Suppressor macrophage treated with lipopolysaccharide for 1 hour (primary cell): ENCODE data around the gene PRR5L.

ENCODE experiments used
- DNase-seq, 3 donors: peaks; one replicate each; pipeline ENCODE4 v3.0.0-alpha.2; 2020 to 2022

Gene PRR5L

GRCh38 chr11:36405585-36406367 is 109.7 kb downstream of the PRR5L start:
- DNase-seq: no peak

GRCh38 chr11:36407356-36407755 is 111.3 kb downstream of the PRR5L start:
- DNase-seq: peak; percentile 32 to 51 (median 51)

GRCh38 chr11:36408498-36409136 is 112.5 kb downstream of the PRR5L start:
- DNase-seq: no peak

GRCh38 chr11:36409152-36409816 is 113.2 kb downstream of the PRR5L start:
- peak in 2 of 3 donors; percentile 27 to 62 for DNase-seq

GRCh38 chr11:36411202-36411640 is 115.1 kb downstream of the PRR5L start:
- DNase-seq: peak; percentile 93 to 97 (median 96)

- DNase-seq: no peak
Observed at GRCh38 chr11:36412781-36413383, 116.8 kb downstream of the PRR5L start.

GRCh38 chr11:36417154-36417553 is 121.1 kb downstream of the PRR5L start:
- DNase-seq: no peak

GRCh38 chr11:36419791-36420424 is 123.8 kb downstream of the PRR5L start:
- DNase-seq: no peak

GRCh38 chr11:36421546-36422155 is 125.6 kb downstream of the PRR5L start:
- DNase-seq: no peak

GRCh38 chr11:36425561-36426081 is 129.5 kb downstream of the PRR5L start:
- DNase-seq: peak; percentile 44 to 57 (median 47)

GRCh38 chr11:36426226-36426848 is 130.2 kb downstream of the PRR5L start:
- no peak for DNase-seq

- DNase-seq: peak in 1 of 3 donors; percentile 20
Observed at GRCh38 chr11:36427079-36427478, 131.0 kb downstream of the PRR5L start.

- DNase-seq: no peak
Observed at GRCh38 chr11:36427876-36428275, 131.8 kb downstream of the PRR5L start.

GRCh38 chr11:36431429-36432092 is 135.5 kb downstream of the PRR5L start:
- DNase-seq: peak; percentile 53 to 78 (median 72)

GRCh38 chr11:36432093-36432469 is 136.0 kb downstream of the PRR5L start:
- no peak for DNase-seq

- no peak for DNase-seq
Observed at GRCh38 chr11:36432738-36433137, 136.7 kb downstream of the PRR5L start.

GRCh38 chr11:36436064-36436463 is 140.0 kb downstream of the PRR5L start:
- no peak for DNase-seq

GRCh38 chr11:36436589-36436988 is 140.5 kb downstream of the PRR5L start:
- no peak for DNase-seq

- DNase-seq: no peak
Observed at GRCh38 chr11:36437413-36437812, 141.3 kb downstream of the PRR5L start.

GRCh38 chr11:36438126-36438525 is 142.0 kb downstream of the PRR5L start:
- DNase-seq: peak in 2 of 3 donors; percentile 32 to 41

GRCh38 chr11:36441610-36442208 is 145.6 kb downstream of the PRR5L start:
- no peak for DNase-seq
